Measurements from ENCODE around the gene EPHA8. TPM values are rescaled to one million over a fixed set of nuclear protein-coding genes. Genes with fewer than 3 reads are reported as not detected.

EPHA8 gene
- total and polyA plus RNA-seq, 5 experiments from 2014 or later: not detected

DNA sequence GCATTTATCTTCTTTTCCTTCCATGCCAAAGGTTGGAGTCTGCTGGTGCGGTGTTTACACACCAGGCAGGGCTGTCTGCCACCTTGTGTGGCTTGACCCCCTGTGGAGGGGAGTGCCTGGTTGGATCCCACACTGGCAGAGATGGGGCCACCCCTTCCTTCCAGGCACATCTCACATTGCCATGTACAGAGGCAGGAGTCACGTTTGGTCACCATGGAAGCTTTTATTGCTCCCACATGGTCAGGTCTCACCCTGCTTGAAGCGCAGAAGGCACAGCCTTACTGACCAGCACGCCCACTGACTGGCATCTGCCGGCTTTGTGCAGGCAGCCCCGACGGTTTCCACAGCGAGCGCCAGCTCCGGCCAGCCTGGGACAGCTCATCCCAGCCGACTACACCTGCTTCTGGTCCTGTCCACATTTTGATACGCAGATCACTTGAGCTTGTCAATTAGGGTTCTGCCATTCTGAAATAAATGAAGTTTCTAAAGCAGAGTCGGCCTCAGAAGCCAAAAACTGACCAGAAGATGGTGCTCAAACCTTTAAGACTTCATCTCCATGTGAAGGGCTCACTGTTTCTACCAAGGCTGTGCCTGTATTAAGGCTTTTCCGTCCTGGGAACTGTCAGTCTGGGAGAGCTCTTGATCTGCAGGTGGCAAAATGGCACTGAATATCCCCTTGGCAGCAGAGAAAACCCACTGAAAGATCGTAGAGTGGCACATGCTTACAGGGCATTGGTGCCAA, 35.6 kb upstream of the EPHA8 start:
- peaks cover 0 to 2% (median 0%) of the 10 kb centered on the region in 4 donors for H3K4me1 Mint-ChIP-seq
- no peak overlapping the region for H3K4me3 Mint-ChIP-seq
- POLR2A ChIA-PET: no interaction called here
- peaks cover 0 to 74% (median 16%) of the 10 kb centered on the region in 3 donors for H3K36me3 Mint-ChIP-seq
- DNase-seq (no peak), ATAC-seq (no peak)
- no peaks in the 10 kb centered on the region for H3K9me3 Mint-ChIP-seq
- no peaks in the 10 kb centered on the region for H3K27me3 Mint-ChIP-seq
- H3K27ac Mint-ChIP-seq: peak overlapping the region in 2 of 10 donors; percentile 24 to 64

DNA sequence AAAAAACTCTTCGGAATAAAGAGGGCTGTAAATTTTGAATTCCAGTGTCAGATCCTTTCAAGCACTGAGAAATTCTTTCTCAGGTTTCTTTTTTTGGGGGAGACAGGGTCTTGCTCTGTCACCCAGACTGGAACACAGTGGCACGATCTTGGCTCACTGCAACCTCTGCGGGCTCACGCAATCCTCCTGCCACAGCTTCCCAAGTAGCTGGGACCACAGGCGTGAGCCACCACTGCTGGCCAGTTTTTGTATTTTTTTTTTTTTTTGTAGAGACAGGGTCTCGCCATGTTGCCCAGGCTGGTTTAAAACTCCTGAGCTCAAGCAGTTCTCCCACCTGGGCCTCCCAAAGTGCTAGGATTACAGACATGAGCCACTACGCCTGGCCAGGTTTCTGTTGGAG, 34.8 kb upstream of the EPHA8 start:
- H3K36me3 Mint-ChIP-seq: peaks cover 0 to 71% (median 14%) of the 10 kb centered on the region in 3 donors

DNA sequence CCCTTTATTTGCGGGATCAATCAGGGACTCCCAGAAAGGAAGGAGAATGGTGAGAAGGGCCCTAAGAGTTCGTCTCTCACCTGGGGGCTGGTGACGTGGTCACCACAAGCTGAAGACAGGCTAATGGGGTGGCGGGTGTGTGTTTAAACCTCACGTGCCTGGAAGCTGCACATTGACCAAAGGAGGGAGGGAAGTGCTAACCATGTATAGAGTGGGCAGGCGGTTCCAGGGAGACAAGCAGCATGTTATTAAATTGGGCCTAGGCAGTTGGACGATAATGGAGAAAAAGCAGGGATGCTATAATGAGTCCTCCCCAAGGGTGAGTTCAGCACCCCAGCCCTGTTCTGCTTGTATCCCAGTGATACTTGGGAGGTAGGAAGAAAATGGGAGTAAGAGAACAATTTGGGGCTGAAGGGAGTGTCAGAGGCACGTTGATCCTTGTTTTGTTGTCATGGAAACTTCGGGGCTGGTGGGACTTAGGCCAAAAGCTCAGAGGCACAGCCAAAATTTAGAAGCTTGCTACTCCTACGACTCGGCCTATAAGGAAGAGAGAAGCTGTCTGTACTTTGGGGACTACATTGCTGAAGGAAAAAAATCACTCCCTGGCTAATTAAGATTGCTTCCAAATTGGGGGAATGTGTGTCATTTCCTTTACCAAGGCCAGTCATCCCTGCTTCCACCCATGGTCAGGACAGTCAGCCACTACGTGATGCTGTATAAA, 33.2 kb upstream of the EPHA8 start:
- Mint-ChIP-seq H3K27me3 (no peaks in the 10 kb centered on the region), H3K27ac (peak overlapping the region in 2 of 10 donors; percentile 79 to 82), H3K9me3 (no peaks in the 10 kb centered on the region), H3K36me3 (peaks cover 0 to 60% (median 5%) of the 10 kb centered on the region in 3 donors), H3K4me3 (no peak overlapping the region), H3K4me1 (no peaks in the 10 kb centered on the region)
- DNase-seq: no peak
- ATAC-seq: no peak
- POLR2A ChIA-PET: no interaction called here

More for the DNA sequence above, 34.8 kb upstream of the EPHA8 start:
- Mint-ChIP-seq H3K4me3 (no peak overlapping the region), H3K4me1 (peaks cover 0 to 2% (median 0%) of the 10 kb centered on the region in 4 donors), H3K27me3 (no peaks in the 10 kb centered on the region), H3K9me3 (no peaks in the 10 kb centered on the region), H3K27ac (no peak overlapping the region)
- POLR2A ChIA-PET: no interaction called here
- ATAC-seq (no peak), DNase-seq (no peak)

DNA sequence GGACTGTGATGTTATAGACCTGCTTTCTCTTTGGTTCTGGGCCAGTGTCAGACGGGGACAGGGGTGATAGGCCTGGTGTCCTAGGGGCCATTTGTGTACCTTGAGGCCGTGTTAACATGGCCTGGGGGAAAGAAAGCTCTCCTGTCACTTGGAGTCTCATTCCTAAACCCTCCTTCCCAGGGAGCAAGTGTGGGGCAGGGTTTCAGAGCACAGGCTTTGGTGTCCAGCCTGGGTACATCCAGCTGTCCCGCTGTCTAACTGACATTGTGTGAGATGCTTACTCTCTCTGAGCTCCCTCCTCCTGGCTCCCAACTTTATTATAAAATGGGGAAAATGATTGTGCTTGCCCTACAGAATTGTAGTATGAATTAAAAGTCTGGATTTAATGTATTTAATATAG, 32.6 kb upstream of the EPHA8 start:
- no peak for ATAC-seq
- Mint-ChIP-seq H3K4me1 (no peaks in the 10 kb centered on the region), H3K9me3 (no peaks in the 10 kb centered on the region), H3K27ac (no peak overlapping the region), H3K4me3 (no peak overlapping the region), H3K27me3 (no peaks in the 10 kb centered on the region), H3K36me3 (peaks cover 0 to 54% (median 5%) of the 10 kb centered on the region in 3 donors)
- DNase-seq: no peak
- POLR2A ChIA-PET: no interaction called here

DNA sequence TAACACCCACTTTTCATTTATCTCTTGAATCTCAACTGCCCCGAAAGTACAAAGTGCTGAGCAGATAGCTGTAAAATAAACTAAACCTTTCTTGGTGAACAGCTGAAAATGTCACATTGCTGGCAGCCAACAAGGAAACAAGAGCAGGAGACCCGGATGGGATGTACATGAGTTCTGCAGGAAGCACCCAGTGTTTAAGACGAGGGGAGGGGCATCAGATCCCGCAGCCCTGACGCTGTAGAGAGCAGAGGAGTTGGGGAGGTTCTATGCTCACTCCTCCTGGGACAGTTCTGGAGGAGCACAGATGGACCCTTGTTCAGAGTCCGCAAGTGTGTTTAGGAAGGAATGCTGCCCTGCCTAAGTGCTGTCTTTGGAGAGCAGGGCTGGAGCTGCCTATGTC, 32.0 kb upstream of the EPHA8 start:
- POLR2A ChIA-PET: no interaction called here
- Mint-ChIP-seq H3K27ac (peak overlapping the region in 1 of 10 donors; percentile 55), H3K4me3 (no peak overlapping the region), H3K4me1 (no peaks in the 10 kb centered on the region), H3K27me3 (no peaks in the 10 kb centered on the region), H3K36me3 (peaks cover 0 to 50% (median 5%) of the 10 kb centered on the region in 3 donors), H3K9me3 (no peaks in the 10 kb centered on the region)
- DNase-seq (no peak), ATAC-seq (no peak)

DNA sequence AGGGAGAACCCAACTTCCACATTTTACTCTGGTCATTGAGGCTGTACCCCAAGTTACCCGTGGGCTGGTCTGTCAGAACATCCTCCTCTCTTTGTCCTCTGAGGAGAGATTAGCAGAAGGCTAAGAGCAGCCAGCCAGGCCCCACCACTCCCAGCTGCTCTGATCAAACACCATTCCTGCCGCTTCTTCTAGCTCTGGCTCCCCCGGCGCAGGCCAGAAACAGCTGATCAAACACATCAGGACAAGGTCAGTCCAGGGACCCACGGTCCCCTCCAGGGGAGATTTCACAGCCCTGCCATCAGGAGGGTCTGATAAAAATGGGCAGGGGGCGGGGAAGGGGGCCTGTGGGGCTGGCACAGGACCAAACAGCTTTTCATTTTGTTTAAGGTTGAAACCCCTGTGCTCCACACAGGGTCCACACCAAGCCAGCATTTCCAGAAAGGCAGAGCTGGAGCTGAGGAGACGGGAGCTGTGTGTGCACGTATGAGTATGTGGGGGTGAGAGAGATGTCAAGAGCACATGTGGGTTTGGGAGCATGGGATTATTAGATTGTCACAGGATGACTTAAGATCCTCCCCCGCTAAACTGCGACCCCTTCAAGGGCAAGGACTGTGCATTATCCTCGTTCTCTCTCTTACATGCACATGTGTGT, 29.9 kb upstream of the EPHA8 start:
- Mint-ChIP-seq H3K36me3 (peaks cover 0 to 31% (median 1%) of the 10 kb centered on the region in 3 donors), H3K9me3 (no peaks in the 10 kb centered on the region), H3K4me3 (no peak overlapping the region), H3K27ac (peak overlapping the region in 1 of 10 donors; percentile 48), H3K27me3 (no peaks in the 10 kb centered on the region), H3K4me1 (peaks cover 0 to 7% (median 4%) of the 10 kb centered on the region in 4 donors)
- no peak for DNase-seq
- POLR2A ChIA-PET: no interaction called here
- ATAC-seq: no peak

DNA sequence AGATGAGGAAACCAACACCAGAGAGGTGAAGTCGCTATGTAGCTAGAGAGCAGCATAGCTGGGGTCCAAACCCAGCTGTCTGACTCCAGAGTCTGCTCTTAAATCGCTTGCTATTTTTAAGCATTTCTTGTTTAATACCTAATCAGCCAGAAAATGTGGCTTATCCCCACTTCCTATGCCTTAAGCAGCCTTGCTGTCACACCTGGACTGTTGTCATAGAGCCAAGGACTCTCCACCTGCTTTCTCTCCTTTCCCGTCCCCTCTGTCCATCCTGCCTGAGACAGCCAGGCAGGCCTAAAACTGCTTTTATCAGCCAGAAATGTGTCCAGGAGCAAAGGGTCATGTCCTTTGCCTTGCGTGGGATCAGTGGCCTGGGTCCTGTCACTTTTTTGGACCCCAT, 28.3 kb upstream of the EPHA8 start:
- H3K9me3 Mint-ChIP-seq: no peaks in the 10 kb centered on the region
- DNase-seq: no peak
- no peaks in the 10 kb centered on the region for H3K27me3 Mint-ChIP-seq
- peaks cover 0 to 18% (median 1%) of the 10 kb centered on the region in 3 donors for H3K36me3 Mint-ChIP-seq
- no peak overlapping the region for H3K4me3 Mint-ChIP-seq
- peaks cover 9 to 19% (median 14%) of the 10 kb centered on the region in 4 donors for H3K4me1 Mint-ChIP-seq
- no peak overlapping the region for H3K27ac Mint-ChIP-seq
- POLR2A ChIA-PET: no interaction called here
- ATAC-seq: no peak

DNA sequence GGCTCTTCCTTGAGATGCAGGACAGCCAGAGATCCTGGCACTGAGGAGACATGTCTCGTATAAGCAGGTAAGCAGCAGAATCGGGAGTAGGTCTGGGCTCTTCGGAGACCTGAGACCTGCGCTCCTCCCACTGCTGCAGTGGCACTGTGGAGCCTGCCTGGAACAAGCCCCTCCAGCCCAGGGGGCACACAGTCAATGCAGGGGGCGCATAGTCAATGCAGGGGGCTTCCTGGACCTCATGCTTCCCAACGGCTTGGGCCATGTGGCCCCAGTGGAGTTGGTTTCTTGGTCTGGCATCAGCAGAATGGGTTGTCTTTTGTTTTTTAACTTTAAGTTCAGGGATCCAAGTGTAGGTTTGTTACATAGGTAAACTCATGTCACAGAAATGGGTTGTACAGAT, 27.9 kb upstream of the EPHA8 start:
- Mint-ChIP-seq H3K27me3 (no peaks in the 10 kb centered on the region), H3K36me3 (peaks cover 0 to 16% (median 1%) of the 10 kb centered on the region in 3 donors), H3K9me3 (no peaks in the 10 kb centered on the region), H3K4me3 (no peak overlapping the region), H3K27ac (peak overlapping the region in 2 of 10 donors; percentile 28 to 32), H3K4me1 (peaks cover 11 to 22% (median 17%) of the 10 kb centered on the region in 4 donors)
- ATAC-seq (no peak), DNase-seq (no peak)
- POLR2A ChIA-PET: no interaction called here

DNA sequence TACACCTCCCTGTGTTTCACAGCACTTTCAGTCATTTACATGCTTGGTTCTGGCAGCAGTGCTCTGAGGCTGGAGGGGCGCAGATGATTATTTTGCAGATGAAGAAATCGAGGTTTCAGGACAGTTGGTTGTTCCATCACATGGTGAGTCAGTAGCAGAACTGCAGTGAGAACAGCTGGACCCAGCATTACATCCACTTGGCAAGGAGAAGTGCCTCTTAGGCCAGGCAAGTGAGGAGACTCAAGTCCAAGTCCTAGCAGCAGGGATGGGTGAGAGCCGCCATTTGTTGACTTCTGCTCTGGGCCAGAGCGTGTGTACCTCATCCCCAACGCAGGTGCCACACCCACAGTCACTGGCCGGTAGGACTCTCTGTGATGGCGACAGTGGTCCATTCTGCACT, 26.8 kb upstream of the EPHA8 start:
- Mint-ChIP-seq H3K4me3 (no peak overlapping the region), H3K36me3 (peaks cover 0 to 13% (median 1%) of the 10 kb centered on the region in 3 donors), H3K27me3 (no peaks in the 10 kb centered on the region), H3K4me1 (peaks cover 15 to 25% (median 19%) of the 10 kb centered on the region in 4 donors), H3K27ac (peak overlapping the region in 1 of 10 donors; percentile 31), H3K9me3 (no peaks in the 10 kb centered on the region)
- DNase-seq (no peak), ATAC-seq (no peak)
- POLR2A ChIA-PET: no interaction called here

DNA sequence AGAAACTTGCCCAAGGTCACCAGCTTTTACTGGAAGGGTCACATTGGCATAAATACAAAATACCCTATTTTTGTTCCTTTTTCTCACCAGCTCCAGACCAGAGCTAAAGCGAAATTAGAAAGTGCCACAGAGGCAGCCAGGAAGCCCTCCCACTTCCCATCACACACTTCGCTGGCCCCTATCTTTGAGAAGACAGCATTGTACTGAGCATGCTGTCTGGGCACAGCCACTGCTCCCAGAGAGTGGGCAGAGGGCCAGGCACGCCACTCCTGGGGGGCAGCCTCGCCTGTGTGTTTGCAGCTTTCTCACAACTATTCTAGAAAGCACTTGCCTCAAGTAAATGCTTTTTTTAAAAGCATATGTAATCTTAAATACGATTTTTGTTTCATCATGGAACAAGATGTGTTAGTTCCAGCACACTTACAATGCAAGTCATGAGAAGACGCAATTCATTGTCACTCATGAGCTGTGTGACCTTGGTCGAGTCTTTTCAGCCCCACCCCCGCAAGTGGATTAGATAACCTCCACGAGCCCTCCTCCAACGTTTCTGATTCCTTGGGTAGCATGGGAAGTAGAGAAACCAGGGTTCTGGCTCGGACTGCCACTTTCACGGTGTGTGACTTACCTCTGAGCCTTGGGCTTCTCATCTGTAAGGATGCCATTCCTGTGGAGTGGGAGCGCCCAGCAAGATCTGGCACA, 25.7 kb upstream of the EPHA8 start:
- Mint-ChIP-seq H3K27me3 (no peaks in the 10 kb centered on the region), H3K9me3 (no peaks in the 10 kb centered on the region), H3K4me1 (peaks cover 15 to 25% (median 19%) of the 10 kb centered on the region in 4 donors), H3K27ac (peak overlapping the region in 1 of 10 donors; percentile 11), H3K4me3 (no peak overlapping the region), H3K36me3 (peaks cover 0 to 10% (median 1%) of the 10 kb centered on the region in 3 donors)
- DNase-seq (no peak), ATAC-seq (no peak)
- POLR2A ChIA-PET: interaction anchor here (0.6 kb wide), 1 partner anchor 19 kb away, joined by 3 read pairs; no protein-coding TSS in a partner anchor

DNA sequence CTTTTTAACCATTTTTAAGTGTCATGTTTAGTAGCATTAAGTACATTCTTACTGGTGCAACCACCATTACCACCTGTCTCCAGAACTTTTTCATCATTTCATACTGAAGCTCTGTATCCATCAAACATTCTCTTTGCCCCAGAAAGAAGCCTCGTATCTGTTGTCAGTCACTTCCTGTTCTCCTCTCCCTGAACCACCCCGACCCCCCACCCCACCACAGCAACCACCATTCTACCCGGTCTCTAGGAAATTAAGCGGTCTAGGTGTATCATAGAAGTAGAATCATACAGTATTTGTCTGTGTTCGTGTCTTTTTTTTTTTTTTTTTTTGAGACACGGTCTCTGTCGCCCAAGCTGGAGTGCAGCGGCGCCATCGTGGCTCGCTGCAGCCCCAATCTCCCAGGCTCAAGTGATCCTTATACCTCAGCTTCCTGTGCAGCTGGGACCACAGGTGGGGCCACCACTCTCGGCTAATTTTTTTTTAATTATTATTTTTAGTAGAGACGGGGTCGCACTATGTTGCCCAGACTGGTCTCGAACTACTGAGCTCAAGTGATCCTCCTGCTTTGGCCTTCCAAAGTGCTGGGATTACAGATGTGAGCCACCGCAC, 23.7 kb upstream of the EPHA8 start:
- H3K4me3 Mint-ChIP-seq: peak overlapping the region in 9 of 10 donors; percentile 33 to 62 (median 46)
- DNase-seq (peak in 1 of 10 donors; percentile 9), ATAC-seq (peak in 1 of 2 donors; percentile 76)
- peaks cover 0 to 2% (median 0%) of the 10 kb centered on the region in 3 donors for H3K36me3 Mint-ChIP-seq
- peaks cover 15 to 25% (median 19%) of the 10 kb centered on the region in 4 donors for H3K4me1 Mint-ChIP-seq
- peak overlapping the region in 5 of 10 donors; percentile 1 to 77 (median 38) for H3K27ac Mint-ChIP-seq
- H3K9me3 Mint-ChIP-seq: no peaks in the 10 kb centered on the region
- POLR2A ChIA-PET: no interaction called here
- H3K27me3 Mint-ChIP-seq: peaks cover 0 to 5% (median 0%) of the 10 kb centered on the region in 5 donors

DNA sequence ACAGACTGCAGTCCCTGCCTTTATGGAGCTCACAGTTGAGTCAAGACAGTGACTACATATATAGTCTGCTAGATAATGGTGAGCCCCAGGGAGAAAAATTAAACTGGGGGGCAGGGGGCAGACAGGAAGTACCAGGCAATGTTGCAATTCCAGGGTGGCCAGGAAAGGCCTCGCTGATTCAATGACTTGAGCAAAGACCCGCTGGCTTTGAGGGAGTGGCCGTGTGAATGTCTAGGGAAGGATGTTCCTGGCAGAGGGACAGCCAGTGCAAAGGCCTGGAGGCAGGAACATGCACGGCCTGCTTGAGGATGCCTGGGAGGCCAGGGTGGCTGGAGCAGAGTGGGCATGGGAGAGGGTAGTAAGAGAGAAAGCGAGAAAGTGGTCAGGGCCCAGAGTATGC, 23.0 kb upstream of the EPHA8 start:
- H3K27me3 Mint-ChIP-seq: peaks cover 0 to 7% (median 0%) of the 10 kb centered on the region in 5 donors
- DNase-seq (no peak), ATAC-seq (no peak)
- POLR2A ChIA-PET: no interaction called here
- H3K9me3 Mint-ChIP-seq: no peaks in the 10 kb centered on the region
- peaks cover 0 to 2% (median 0%) of the 10 kb centered on the region in 3 donors for H3K36me3 Mint-ChIP-seq
- H3K27ac Mint-ChIP-seq: peak overlapping the region in 2 of 10 donors; percentile 53 to 56
- H3K4me3 Mint-ChIP-seq: peak overlapping the region in 2 of 10 donors; percentile 18 to 20
- peaks cover 15 to 25% (median 19%) of the 10 kb centered on the region in 4 donors for H3K4me1 Mint-ChIP-seq
